K562 (cell line): ENCODE results near the gene PIEZO2. TPM values are rescaled to one million over a fixed set of nuclear protein-coding genes. Genes with fewer than 3 reads are reported as not detected.

ENCODE experiments used
- ATAC-seq: fragments of 200-7000 bp; cut with Tn5 transposase; 3 replicates; pipeline ENCODE4 v1.9.1; 2020; ENCODE audit warnings: moderate library complexity
- BruUV-seq: library from RNA; stranded (reverse); fragments of 400-500 nt; replicated peaks from 2 replicates; lab custom pipeline; 2021; lab: Mats Ljungman, UMichigan
- CTCF ChIA-PET: fragments of 300-600 bp; formaldehyde crosslinking; extraction: SDS; loops from one replicate; lab custom pipeline; 2021; ENCODE audit warnings: low intra/inter-chr PET ratio; lab: Yijun Ruan, JAX
- POLR2A ChIA-PET: fragments of 300-600, 350-650 bp; sonication (Branson Sonifier 250); formaldehyde crosslinking; extraction: SDS; loops from one replicate; lab custom pipeline; 2021; ENCODE audit warnings: antibody characterized with exemption, inconsistent platforms; lab: Yijun Ruan, JAX
- DNase-seq, 4 experiments: peaks; one replicate each; pipeline versions ENCODE4 v3.0.0 to v3.0.0-alpha.2; 2011 to 2018; ENCODE audit warnings: low spot score in 3 of 4, mixed read lengths in 3 of 4; ENCODE audit errors: extremely low read depth in 1 of 4
- FAIRE-seq: peaks from 2 replicates; lab custom pipeline; 2011; peaks lifted over from hg19 to GRCh38; lab: Jason Lieb, UNC
- H2AFZ ChIP-seq: 2 replicates; pipeline ENCODE4 v1.6.0; 2011; ENCODE audit warnings: low read depth, low read length, control low read depth, inconsistent platforms
- H3K27ac ChIP-seq: fragments of 200-600 bp; 3 replicates; pipeline ENCODE4 v1.8.0; 2011; ENCODE audit warnings: low read depth, mild to moderate bottlenecking, control low read depth, inconsistent platforms, low read length, moderate library complexity, mixed read lengths; ENCODE audit errors: extremely low read depth
- H3K27me3 ChIP-seq, 2 experiments: fragments of 300-600 bp in 1 of 2; 2 replicates in 1 of 2; 3 replicates in 1 of 2; pipeline versions ENCODE4 v1.6.0 to v1.8.0; 2011; ENCODE audit warnings: inconsistent platforms in 2 of 2, low read length in 2 of 2, mild to moderate bottlenecking in 1 of 2, mixed read lengths in 1 of 2, moderate library complexity in 1 of 2; ENCODE audit not compliant: control insufficient read depth in 2 of 2, insufficient read depth in 2 of 2
- H3K36me3 ChIP-seq: fragments of 300-600 bp; 3 replicates; pipeline ENCODE4 v1.8.0; 2011; ENCODE audit warnings: mild to moderate bottlenecking, low read length, inconsistent platforms; ENCODE audit not compliant: control insufficient read depth, insufficient read depth
- H3K4me1 ChIP-seq, 2 experiments: fragments of 200-600 bp in 1 of 2; replicated peaks in 1 of 2; 2 replicates in 1 of 2; 3 replicates in 1 of 2; pipeline versions ENCODE4 v1.5.1 to v1.8.0; 2011; ENCODE audit warnings: inconsistent platforms in 2 of 2, low read length in 2 of 2, mild to moderate bottlenecking in 1 of 2, mixed read lengths in 1 of 2, moderate library complexity in 1 of 2; ENCODE audit not compliant: control insufficient read depth in 2 of 2, insufficient read depth in 2 of 2
- H3K4me2 ChIP-seq: 2 replicates; pipeline ENCODE4 v1.6.1; 2011; ENCODE audit warnings: low read length, control low read depth, inconsistent platforms, mixed read lengths; ENCODE audit not compliant: insufficient read depth
- H3K4me3 ChIP-seq: fragments of 200-600 bp; sonication (generic), shearing (Covaris generic); 2 replicates; pipeline ENCODE4 v1.5.1; 2016; ENCODE audit warnings: control low read depth, inconsistent platforms
- H3K79me2 ChIP-seq: fragments of 200-600 bp; 3 replicates; pipeline ENCODE4 v1.8.0; 2011; ENCODE audit warnings: low read length, inconsistent platforms; ENCODE audit not compliant: control insufficient read depth, insufficient read depth
- H3K9ac ChIP-seq, 2 experiments: 2 replicates each; pipeline versions ENCODE4 v1.6.0 to v1.6.1; 2011; ENCODE audit warnings: low read depth in 2 of 2, low read length in 2 of 2, control low read depth in 1 of 2, inconsistent platforms in 1 of 2, mild to moderate bottlenecking in 1 of 2, mixed read lengths in 1 of 2; ENCODE audit not compliant: insufficient read depth in 1 of 2
- H3K9me1 ChIP-seq: one replicate; pipeline ENCODE4 v1.6.0; 2011; ENCODE audit warnings: inconsistent platforms, mild to moderate bottlenecking, low read length, moderate library complexity; ENCODE audit not compliant: control insufficient read depth, insufficient read depth
- H3K9me3 ChIP-seq: replicated peaks from 2 replicates; pipeline ENCODE4 v1.5.1; 2011; ENCODE audit warnings: low read depth, low read length, inconsistent platforms; ENCODE audit not compliant: control insufficient read depth, insufficient read depth
- H4K20me1 ChIP-seq: replicated peaks from 2 replicates; pipeline ENCODE4 v1.6.1; 2011; ENCODE audit warnings: low read length, inconsistent platforms, mixed read lengths; ENCODE audit not compliant: control insufficient read depth, insufficient read depth
- BDP1 ChIP-seq: IDR thresholded peaks from 3 replicates; pipeline ENCODE4 v1.6.1; 2011; ENCODE audit not compliant: insufficient read length, insufficient read depth
- COPS2 ChIP-seq: fragments of 450-650 bp; conservative IDR thresholded peaks from 2 replicates; pipeline ENCODE4 v1.6.1; 2016; ENCODE audit warnings: mild to moderate bottlenecking, moderate library complexity
- CXXC5 ChIP-seq: fragments of 250-450 bp; sonication (Bioruptor Pico); IDR thresholded peaks from 2 replicates; pipeline ENCODE4 v1.8.0; 2022; ENCODE audit warnings: inconsistent platforms, mild to moderate bottlenecking, moderate library complexity
- ELF1 ChIP-seq: fragments of 200-800 bp; sonication (Bioruptor generic); IDR thresholded peaks from 2 replicates; pipeline ENCODE4 v1.6.1; 2016; ENCODE audit warnings: missing genetic modification characterization, missing compliant biosample characterization
- HDAC2 ChIP-seq: fragments of 450-650 bp; IDR thresholded peaks from 2 replicates; pipeline ENCODE4 v1.6.1; 2016; ENCODE audit warnings: mild to moderate bottlenecking
- MTF1 ChIP-seq: fragments of 250-450 bp; sonication (Bioruptor Pico); IDR thresholded peaks from 2 replicates; pipeline ENCODE4 v1.9.0; 2021; ENCODE audit warnings: moderate library complexity, mild to moderate bottlenecking, inconsistent platforms, borderline replicate concordance
- NFE2L1 ChIP-seq: fragments of 450-650 bp; IDR thresholded peaks from 2 replicates; pipeline ENCODE4 v1.6.1; 2016; ENCODE audit warnings: missing genetic modification characterization, low read depth, mild to moderate bottlenecking, missing compliant biosample characterization, moderate library complexity, borderline replicate concordance
- TCF3 ChIP-seq: sonication (generic); formaldehyde crosslinking; IDR thresholded peaks from 2 replicates; pipeline ENCODE4 v1.4.0; 2020; ENCODE audit warnings: mild to moderate bottlenecking, missing genetic modification reagents
- TCFL5 ChIP-seq: fragments of 250-450 bp; sonication (Bioruptor Pico); conservative IDR thresholded peaks from 2 replicates; pipeline ENCODE4 v1.6.1; 2021; ENCODE audit warnings: mild to moderate bottlenecking, moderate library complexity, matching md5 sums
- ZNF3 ChIP-seq: fragments of 250-450 bp; sonication (Bioruptor Pico); IDR thresholded peaks from 2 replicates; pipeline ENCODE4 v1.5.0; 2021; ENCODE audit warnings: mild to moderate bottlenecking, moderate library complexity
- WGBS: fragments of 100-300 bp; shearing (Covaris generic); methylation state at CpG from one replicate; pipeline ENCODE4 v1.1.6; 2016; ENCODE audit warnings: low coverage, mixed read lengths; ENCODE audit not compliant: insufficient coverage; ENCODE audit errors: missing lambda C conversion rate; 5-methylcytosine and 5-hydroxymethylcytosine counted together
- in situ Hi-C: fragments of 300-500 bp; cut with MboI; formaldehyde crosslinking; loops from 4 replicates; pipeline ENCODE4 v1.15.0; 2018; ENCODE audit warnings: inconsistent platforms, mixed read lengths
- intact Hi-C: fragments of 100-400 bp; cut with micrococcal nuclease; formaldehyde crosslinking; loops from 2 replicates; pipeline ENCODE4 v1.14.2; 2022
- polyA plus RNA-seq, 8 experiments: library from polyadenylated mRNA; depleted of rRNA in 4 of 8; stranded (reverse) in 5 of 8; unstranded in 3 of 8; fragments of >200 nt; fragmentation: Nextera tagmentation in 2 of 8; fragmentation: Illumina TruSeq in 1 of 8; extraction: Ambion mirVana in 2 of 8; extraction: Trizol in 1 of 8; gene quantifications; 2 replicates each; pipeline versions ENCODE4 v1.2.1 to v1.2.3, GENCODE V29; 2011 to 2014; ENCODE audit warnings: inconsistent platforms in 1 of 8, missing spikeins in 1 of 8
- total RNA-seq, 7 experiments: library from RNA; depleted of rRNA in 6 of 7; stranded (reverse); fragments of >200 nt in 6 of 7; fragmentation: Illumina TruSeq in 2 of 7; extraction: Trizol in 2 of 7; gene quantifications; 2 replicates each; pipeline versions ENCODE4 v1.2.1 to v1.2.3, GENCODE V29; 2011 to 2021; ENCODE audit warnings: low replicate concordance in 1 of 7
- TF ChIP-seq, protein P1 (sequence below): sonication (generic); formaldehyde crosslinking; IDR thresholded peaks from 2 replicates; pipeline ENCODE4 v1.5.0; 2020; ENCODE audit warnings: missing genetic modification reagents
- TF ChIP-seq, protein P2 (sequence below): fragments of 250-450 bp; sonication (Bioruptor Pico); IDR thresholded peaks from 2 replicates; pipeline ENCODE4 v1.8.0; 2022; ENCODE audit warnings: inconsistent platforms, mild to moderate bottlenecking, moderate library complexity, borderline replicate concordance
- TF ChIP-seq, protein P3 (sequence below): sonication (generic); formaldehyde crosslinking; IDR thresholded peaks from 2 replicates; pipeline ENCODE4 v1.8.1; 2023; ENCODE audit warnings: mild to moderate bottlenecking, missing genetic modification reagents, moderate library complexity

Gene PIEZO2
- total and polyA plus RNA-seq, 9 of the 15 experiments (the other 6 are each of a cell fraction or from before 2014, with no cell fraction given) = 0.54 to 4.1 (median 2.0) TPM

DNA sequence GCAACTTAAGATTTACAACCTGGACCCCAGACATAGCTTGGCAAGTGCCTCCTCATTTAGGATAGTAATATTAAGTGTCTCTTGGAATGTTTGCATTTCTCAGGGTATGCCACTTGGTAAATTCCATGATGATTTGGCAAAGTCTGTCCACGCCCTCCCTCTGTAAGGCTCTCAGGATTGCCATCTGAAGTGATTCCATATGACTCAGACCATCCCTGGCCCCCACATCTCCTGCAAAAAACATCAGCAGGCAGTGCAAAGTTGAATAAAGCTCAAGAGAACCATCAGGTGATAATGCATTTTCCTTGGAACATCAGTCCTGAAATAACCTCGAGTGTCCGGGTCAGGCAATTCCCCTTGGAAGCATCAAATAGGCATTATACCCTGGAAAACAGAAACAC lies 27.1 kb upstream of the PIEZO2 start:
- H3K79me2 ChIP-seq = no peaks in the 10 kb centered on the region
- H3K27ac ChIP-seq = no peak overlapping the region
- DNase-seq (no peak), ATAC-seq (no peak), FAIRE-seq (no peak)
- H3K36me3 ChIP-seq = no peaks in the 10 kb centered on the region
- no peak overlapping the region for H2AFZ ChIP-seq
- H3K9me1 ChIP-seq = no peaks in the 10 kb centered on the region
- H3K9me3 ChIP-seq = no peaks in the 10 kb centered on the region
- WGBS = 0% methylated on average over 3 of the region's 3 CpGs
- H3K9ac ChIP-seq = no peak overlapping the region
- no peak overlapping the region for H3K4me3 ChIP-seq
- H3K4me2 ChIP-seq = no peak overlapping the region
- in situ Hi-C loops = no loop called here
- no peak for TF ChIP-seq BDP1
- intact Hi-C loops = no loop called here
- CTCF ChIA-PET = no interaction called here
- H3K27me3 ChIP-seq = peaks cover 0 to 2% of the 10 kb centered on the region in 2 experiments; a peak in 1 of 5 replicates
- H3K4me1 ChIP-seq = no peaks in the 10 kb centered on the region
- no TSS peak for BruUV-seq
- H4K20me1 ChIP-seq = no peaks in the 10 kb centered on the region
- POLR2A ChIA-PET = no interaction called here

DNA sequence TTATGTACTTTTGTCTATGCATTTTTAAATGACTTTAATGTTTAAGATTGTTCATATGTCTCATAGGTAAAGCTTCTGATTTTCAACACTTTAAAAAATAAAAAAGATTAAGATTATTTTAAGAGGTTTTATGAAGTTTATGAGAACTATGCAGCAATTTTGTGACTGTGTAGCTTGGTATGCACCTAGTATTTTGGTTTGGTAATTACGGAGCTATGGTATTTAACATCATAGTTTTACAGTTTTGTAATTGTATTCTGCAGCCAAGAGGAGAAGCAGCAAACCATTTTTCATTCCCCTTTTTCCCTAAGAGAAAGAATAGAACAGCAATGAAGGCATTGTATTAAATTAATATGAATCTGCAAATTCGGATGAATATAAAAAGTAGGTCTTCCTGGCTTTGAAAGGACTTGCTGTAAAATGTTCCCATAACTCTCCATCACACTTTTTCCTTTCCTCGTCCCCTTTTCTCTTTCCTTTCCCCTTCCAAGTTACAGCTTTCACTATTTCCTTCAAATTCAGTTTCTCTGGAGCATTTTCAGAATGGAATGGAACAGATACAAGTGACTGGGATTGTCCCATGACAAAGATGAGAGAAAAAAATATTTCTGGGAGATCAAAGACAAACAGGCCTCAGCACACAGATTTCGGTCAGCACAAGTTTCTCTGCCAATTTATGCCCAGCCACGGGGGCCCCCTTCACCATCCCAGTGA lies 26.1 kb upstream of the PIEZO2 start:
- Histone ChIP-seq H3K4me3 (no peak overlapping the region), H3K9me3 (no peaks in the 10 kb centered on the region), H3K36me3 (no peaks in the 10 kb centered on the region), H3K4me1 (no peaks in the 10 kb centered on the region), H3K79me2 (no peaks in the 10 kb centered on the region), H3K27me3 (peaks cover 0 to 2% of the 10 kb centered on the region in 2 experiments; a peak in 1 of 5 replicates), H3K4me2 (no peak overlapping the region), H2AFZ (no peak overlapping the region), H3K9ac (no peak overlapping the region), H3K27ac (no peak overlapping the region), H3K9me1 (no peaks in the 10 kb centered on the region), H4K20me1 (no peaks in the 10 kb centered on the region)
- intact Hi-C loops = no loop called here
- FAIRE-seq (no peak), DNase-seq (no peak), ATAC-seq (no peak)
- in situ Hi-C loops = no loop called here
- WGBS = 0% methylated on average over 5 of the region's 5 CpGs
- CTCF ChIA-PET = no interaction called here
- POLR2A ChIA-PET = no interaction called here
- no TSS peak for BruUV-seq
- TF ChIP-seq, protein P1, sequence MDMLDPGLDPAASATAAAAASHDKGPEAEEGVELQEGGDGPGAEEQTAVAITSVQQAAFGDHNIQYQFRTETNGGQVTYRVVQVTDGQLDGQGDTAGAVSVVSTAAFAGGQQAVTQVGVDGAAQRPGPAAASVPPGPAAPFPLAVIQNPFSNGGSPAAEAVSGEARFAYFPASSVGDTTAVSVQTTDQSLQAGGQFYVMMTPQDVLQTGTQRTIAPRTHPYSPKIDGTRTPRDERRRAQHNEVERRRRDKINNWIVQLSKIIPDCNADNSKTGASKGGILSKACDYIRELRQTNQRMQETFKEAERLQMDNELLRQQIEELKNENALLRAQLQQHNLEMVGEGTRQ (CRISPR knock-in tag) = no peak
- TF ChIP-seq ZNF3 (CRISPR knock-in tag) (no peak), NFE2L1 (no peak), ELF1 (tag) (no peak), CXXC5 (no peak), MTF1 (CRISPR knock-in tag) (no peak), COPS2 (no peak), TCF3 (CRISPR knock-in tag) (no peak), TCFL5 (CRISPR knock-in tag) (no peak), HDAC2 (no peak)
- TF ChIP-seq, protein P2, sequence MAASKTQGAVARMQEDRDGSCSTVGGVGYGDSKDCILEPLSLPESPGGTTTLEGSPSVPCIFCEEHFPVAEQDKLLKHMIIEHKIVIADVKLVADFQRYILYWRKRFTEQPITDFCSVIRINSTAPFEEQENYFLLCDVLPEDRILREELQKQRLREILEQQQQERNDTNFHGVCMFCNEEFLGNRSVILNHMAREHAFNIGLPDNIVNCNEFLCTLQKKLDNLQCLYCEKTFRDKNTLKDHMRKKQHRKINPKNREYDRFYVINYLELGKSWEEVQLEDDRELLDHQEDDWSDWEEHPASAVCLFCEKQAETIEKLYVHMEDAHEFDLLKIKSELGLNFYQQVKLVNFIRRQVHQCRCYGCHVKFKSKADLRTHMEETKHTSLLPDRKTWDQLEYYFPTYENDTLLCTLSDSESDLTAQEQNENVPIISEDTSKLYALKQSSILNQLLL (CRISPR knock-in tag) = no peak
- TF ChIP-seq, protein P3, sequence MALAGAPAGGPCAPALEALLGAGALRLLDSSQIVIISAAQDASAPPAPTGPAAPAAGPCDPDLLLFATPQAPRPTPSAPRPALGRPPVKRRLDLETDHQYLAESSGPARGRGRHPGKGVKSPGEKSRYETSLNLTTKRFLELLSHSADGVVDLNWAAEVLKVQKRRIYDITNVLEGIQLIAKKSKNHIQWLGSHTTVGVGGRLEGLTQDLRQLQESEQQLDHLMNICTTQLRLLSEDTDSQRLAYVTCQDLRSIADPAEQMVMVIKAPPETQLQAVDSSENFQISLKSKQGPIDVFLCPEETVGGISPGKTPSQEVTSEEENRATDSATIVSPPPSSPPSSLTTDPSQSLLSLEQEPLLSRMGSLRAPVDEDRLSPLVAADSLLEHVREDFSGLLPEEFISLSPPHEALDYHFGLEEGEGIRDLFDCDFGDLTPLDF (CRISPR knock-in tag) = no peak
